Raji (cell line): ENCODE measurements around the gene PORCN.

Source experiments
- POLR2A ChIP-seq: IDR thresholded peaks from 2 replicates; pipeline ENCODE4 v1.6.1; 2011; ENCODE audit warnings: low read depth, low read length, control low read depth; ENCODE audit not compliant: insufficient read depth

PORCN gene

DNA sequence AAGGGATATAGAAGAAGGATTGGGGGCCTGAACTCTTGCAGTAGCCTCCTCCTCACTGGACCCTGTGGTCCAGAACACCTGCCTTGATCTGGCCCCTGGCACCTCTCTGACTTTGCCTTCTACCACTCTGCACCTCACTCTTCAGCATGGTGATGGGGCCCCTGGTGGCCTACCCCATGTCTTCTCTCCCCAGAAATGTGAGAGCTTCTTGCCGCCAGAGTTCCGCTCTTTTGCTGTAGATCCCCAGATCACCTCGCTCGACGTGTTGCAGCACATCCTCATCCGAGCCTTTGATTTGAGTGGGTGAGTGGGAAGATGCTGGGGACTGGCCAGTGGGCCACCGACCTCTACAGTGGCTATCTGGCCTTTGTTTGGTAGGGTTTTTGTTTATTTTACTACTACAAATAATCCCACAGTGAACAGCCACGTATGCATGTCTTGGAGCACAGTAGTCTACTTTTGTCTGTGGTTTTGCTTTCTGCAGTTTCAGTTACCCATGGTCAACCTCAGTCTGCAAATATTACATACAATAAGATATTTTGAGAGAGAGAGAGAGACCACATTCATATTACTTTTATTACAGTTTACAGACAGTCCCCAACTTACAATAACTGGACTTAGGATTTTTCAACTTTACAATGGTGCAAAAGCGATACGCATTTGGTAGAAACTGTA lies 32.5 kb downstream of the PORCN start:
- TF ChIP-seq POLR2A = no peak

DNA sequence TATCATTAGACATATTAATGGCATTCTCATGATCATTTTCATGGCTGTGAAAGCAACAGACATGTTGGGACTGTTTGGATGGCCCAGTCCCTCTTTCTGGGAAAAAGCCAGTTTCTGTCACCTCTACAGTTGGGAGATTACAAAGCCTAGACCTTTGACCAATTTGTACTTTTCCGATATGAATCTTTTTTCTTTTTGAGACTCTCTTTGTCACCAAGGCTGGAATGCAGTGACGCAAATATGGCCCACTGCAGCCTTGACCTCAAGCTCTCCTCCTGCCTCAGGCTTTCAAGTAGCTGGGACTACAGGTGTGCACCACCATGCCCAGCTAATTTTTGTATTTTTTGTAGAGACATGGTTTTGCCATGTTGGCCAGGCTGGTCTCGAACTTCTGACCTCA lies 40.1 kb downstream of the PORCN start:
- no peak for TF ChIP-seq POLR2A

- no peak for TF ChIP-seq POLR2A
Measured at GRCh38 chrX:48558271-48558670, 49.5 kb downstream of the PORCN start.

DNA sequence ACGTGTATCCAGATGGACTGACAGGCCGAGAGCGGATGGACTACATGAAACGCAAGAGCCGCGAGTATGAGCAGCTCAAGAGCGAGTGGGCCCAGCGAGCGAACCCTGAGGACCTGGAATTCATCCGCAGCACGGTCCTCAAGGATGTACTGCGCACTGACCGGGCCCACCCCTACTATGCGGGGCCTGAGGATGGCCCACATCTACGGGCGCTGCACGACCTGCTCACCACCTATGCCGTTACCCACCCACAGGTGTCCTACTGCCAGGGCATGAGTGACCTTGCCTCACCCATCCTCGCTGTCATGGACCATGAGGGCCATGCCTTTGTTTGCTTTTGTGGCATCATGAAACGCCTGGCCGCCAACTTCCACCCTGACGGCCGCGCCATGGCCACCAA lies 50.8 kb downstream of the PORCN start:
- no peak for TF ChIP-seq POLR2A

DNA sequence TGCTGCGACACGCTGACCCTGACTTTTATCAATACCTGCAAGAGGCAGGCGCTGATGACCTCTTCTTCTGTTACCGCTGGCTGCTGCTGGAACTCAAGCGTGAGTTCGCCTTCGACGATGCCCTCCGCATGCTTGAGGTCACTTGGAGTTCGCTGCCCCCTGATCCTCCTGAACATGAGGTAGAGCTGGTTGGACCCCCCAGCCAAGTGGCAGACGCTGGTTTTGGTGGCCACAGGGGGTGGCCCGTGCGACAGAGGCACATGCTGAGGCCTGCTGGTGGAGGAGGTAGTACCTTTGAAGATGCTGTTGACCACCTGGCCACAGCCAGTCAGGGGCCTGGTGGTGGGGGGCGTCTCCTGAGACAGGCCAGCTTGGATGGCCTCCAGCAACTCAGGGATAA lies 51.3 kb downstream of the PORCN start:
- no peak for TF ChIP-seq POLR2A

DNA sequence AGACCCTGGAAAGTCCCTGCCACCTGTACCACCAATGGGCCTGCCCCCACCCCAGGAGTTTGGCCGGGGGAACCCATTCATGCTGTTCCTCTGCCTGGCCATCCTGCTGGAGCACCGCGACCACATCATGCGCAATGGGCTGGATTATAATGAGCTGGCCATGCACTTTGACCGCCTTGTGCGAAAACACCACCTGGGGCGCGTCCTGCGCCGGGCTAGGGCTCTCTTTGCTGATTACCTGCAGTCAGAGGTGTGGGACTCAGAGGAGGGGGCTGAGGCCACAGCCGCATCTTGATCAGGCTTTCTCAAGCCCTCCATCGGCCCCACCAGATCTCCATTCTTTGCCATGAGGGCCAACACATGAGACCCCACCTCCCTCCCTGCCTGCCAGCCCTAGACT lies 51.9 kb downstream of the PORCN start:
- no peak for TF ChIP-seq POLR2A

GRCh38 chrX:48569958-48570357 lies 61.2 kb downstream of the PORCN start:
- no peak for TF ChIP-seq POLR2A
